Neuronal stem cell (in vitro differentiated cells): ENCODE results near the gene NUDT1.

ENCODE experiments used
- DNase-seq: peaks from one replicate; pipeline ENCODE4 v3.0.0-alpha.2; 2013; ENCODE audit warnings: low spot score
- H2AFZ ChIP-seq: one replicate; pipeline ENCODE4 v1.6.1; 2013; ENCODE audit warnings: mild to moderate bottlenecking, low read length, inconsistent platforms
- H2AK5ac ChIP-seq: 2 replicates; pipeline ENCODE4 v1.6.1; 2013; ENCODE audit warnings: low read depth, mild to moderate bottlenecking, inconsistent platforms, low read length, moderate library complexity, mixed read lengths
- H2BK120ac ChIP-seq: 2 replicates; pipeline ENCODE4 v1.6.1; 2013; ENCODE audit warnings: low read depth, mild to moderate bottlenecking, inconsistent platforms, low read length, moderate library complexity, mixed read lengths
- H2BK12ac ChIP-seq: one replicate; pipeline ENCODE4 v1.6.1; 2013; ENCODE audit warnings: low read length, inconsistent platforms
- H2BK15ac ChIP-seq: 2 replicates; pipeline ENCODE4 v1.6.1; 2013; ENCODE audit warnings: mild to moderate bottlenecking, low read length, inconsistent platforms, mixed read lengths
- H2BK5ac ChIP-seq: one replicate; pipeline ENCODE4 v1.6.1; 2013; ENCODE audit warnings: inconsistent platforms, mild to moderate bottlenecking, low read length, moderate library complexity
- H3K14ac ChIP-seq: one replicate; pipeline ENCODE4 v1.6.1; 2013; ENCODE audit warnings: low read length, inconsistent platforms
- H3K18ac ChIP-seq: 2 replicates; pipeline ENCODE4 v1.6.1; 2013; ENCODE audit warnings: low read length, inconsistent platforms
- H3K23ac ChIP-seq: 2 replicates; pipeline ENCODE4 v1.6.1; 2013; ENCODE audit warnings: low read depth, mild to moderate bottlenecking, mixed read lengths, low read length, inconsistent platforms; ENCODE audit not compliant: poor library complexity
- H3K27ac ChIP-seq: replicated peaks from 3 replicates; pipeline ENCODE4 v1.5.1; 2013; ENCODE audit warnings: low read length, inconsistent platforms
- H3K27me3 ChIP-seq, 3 experiments: 2 replicates each; pipeline ENCODE4 v1.6.1; 2013; ENCODE audit warnings: low read length in 3 of 3, mild to moderate bottlenecking in 2 of 3, inconsistent platforms in 1 of 3, low read depth in 1 of 3, mixed read lengths in 1 of 3, moderate library complexity in 1 of 3; ENCODE audit not compliant: control insufficient read depth in 3 of 3, insufficient read depth in 3 of 3
- H3K36me3 ChIP-seq, 2 donors: replicated peaks in 1 of 2; 2 replicates each; pipeline ENCODE4 v1.6.1; 2013; ENCODE audit warnings: low read length in 2 of 2; ENCODE audit not compliant: control insufficient read depth in 2 of 2, insufficient read depth in 2 of 2
- H3K4ac ChIP-seq: 2 replicates; pipeline ENCODE4 v1.6.1; 2013; ENCODE audit warnings: inconsistent platforms, mild to moderate bottlenecking, low read length, moderate library complexity
- H3K4me1 ChIP-seq, 2 donors: 1 replicate in 1 of 2; 2 replicates in 1 of 2; pipeline ENCODE4 v1.6.1; 2013; ENCODE audit warnings: low read length in 2 of 2, low read depth in 1 of 2; ENCODE audit not compliant: control insufficient read depth in 2 of 2, insufficient read depth in 1 of 2
- H3K4me2 ChIP-seq: one replicate; pipeline ENCODE4 v1.6.1; 2013; ENCODE audit warnings: mild to moderate bottlenecking, low read length, inconsistent platforms; ENCODE audit not compliant: insufficient read depth, poor library complexity, severe bottlenecking
- H3K4me3 ChIP-seq, 2 donors: 2 replicates each; pipeline ENCODE4 v1.5.1; 2013; ENCODE audit warnings: low read length in 2 of 2, mild to moderate bottlenecking in 2 of 2, inconsistent platforms in 1 of 2, moderate library complexity in 1 of 2
- H3K79me1 ChIP-seq: one replicate; pipeline ENCODE4 v1.6.1; 2013; ENCODE audit warnings: low read depth, mild to moderate bottlenecking, inconsistent platforms, low read length, moderate library complexity
- H3K9ac ChIP-seq: one replicate; pipeline ENCODE4 v1.6.1; 2013; ENCODE audit warnings: mild to moderate bottlenecking, low read depth, low read length, inconsistent platforms; ENCODE audit not compliant: poor library complexity
- H3K9me3 ChIP-seq, 2 donors: replicated peaks in 1 of 2; 2 replicates each; pipeline versions ENCODE3 to v1.6.1; 2013; ENCODE audit warnings: low read length in 2 of 2, mild to moderate bottlenecking in 2 of 2, inconsistent platforms in 1 of 2, low read depth in 1 of 2, mixed read lengths in 1 of 2, moderate library complexity in 1 of 2; ENCODE audit not compliant: control insufficient read depth in 2 of 2, insufficient read depth in 1 of 2
- H4K8ac ChIP-seq: one replicate; pipeline ENCODE4 v1.6.1; 2013; ENCODE audit warnings: low read depth, mild to moderate bottlenecking, inconsistent platforms, low read length, moderate library complexity
- H4K91ac ChIP-seq: one replicate; pipeline ENCODE4 v1.6.1; 2013; ENCODE audit warnings: low read length, low read depth, mild to moderate bottlenecking, inconsistent platforms; ENCODE audit not compliant: poor library complexity
- WGBS, 2 donors: extraction: QIAGEN DNeasy Blood & Tissue Kit; methylation state at CpG; one replicate each; pipeline ENCODE4 v1.1.7; 2013; ENCODE audit warnings: missing lambda C conversion rate in 2 of 2, mixed read lengths in 1 of 2; ENCODE audit not compliant: insufficient read length in 2 of 2, insufficient replicate concordance in 1 of 2; ENCODE audit errors: extremely low coverage in 2 of 2; 5-methylcytosine and 5-hydroxymethylcytosine counted together

NUDT1 gene

GRCh38 chr7:2227699-2228098 is 14.3 kb upstream of the NUDT1 start:
- H2AK5ac ChIP-seq: no peak overlapping the region
- H3K4me3 ChIP-seq: no peak overlapping the region
- no peak for DNase-seq
- no peak overlapping the region for H2AFZ ChIP-seq
- H2BK12ac ChIP-seq: no peak overlapping the region
- no peak overlapping the region for H2BK15ac ChIP-seq
- no peak overlapping the region for H4K8ac ChIP-seq
- no peak overlapping the region for H3K14ac ChIP-seq
- H3K4me2 ChIP-seq: no peak overlapping the region
- WGBS, 2 donors: no CpG with 5 or more reads among the region's 15 CpGs
- H3K4me1 ChIP-seq: peaks cover 4 to 5% of the 10 kb centered on the region in 2 donors
- H3K9me3 ChIP-seq: no peaks in the 10 kb centered on the region
- H3K36me3 ChIP-seq: peaks cover 52 to 82% of the 10 kb centered on the region in 2 donors
- H3K4ac ChIP-seq: no peak overlapping the region
- no peak overlapping the region for H4K91ac ChIP-seq
- peaks cover 25% of the 10 kb centered on the region for H3K79me1 ChIP-seq
- no peak overlapping the region for H3K23ac ChIP-seq
- no peak overlapping the region for H3K9ac ChIP-seq
- no peak overlapping the region for H2BK120ac ChIP-seq
- no peak overlapping the region for H3K18ac ChIP-seq
- H3K27ac ChIP-seq: no peak overlapping the region
- H2BK5ac ChIP-seq: peak overlapping the region; percentile 5
- H3K27me3 ChIP-seq: no peaks in the 10 kb centered on the region

DNA sequence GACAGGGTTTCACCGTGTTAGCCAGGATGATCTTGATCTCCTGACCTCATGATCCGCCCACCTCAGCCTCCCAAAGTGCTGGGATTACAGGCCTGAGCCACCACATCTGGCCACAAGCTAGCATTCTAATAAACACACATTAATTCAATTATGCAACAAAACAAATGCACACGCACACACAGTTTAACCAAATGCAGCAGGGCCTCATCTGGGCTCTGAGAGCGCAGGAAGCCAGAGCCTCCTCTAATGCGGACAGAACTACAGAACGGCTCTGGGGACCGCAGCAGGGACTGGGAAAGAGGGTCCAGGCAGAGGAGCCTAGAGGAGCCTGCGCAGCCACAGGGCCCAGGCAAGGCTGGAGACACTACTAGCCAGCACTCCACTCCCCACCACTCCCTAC is 13.1 kb upstream of the NUDT1 start:
- Histone ChIP-seq H3K4me1 (peaks cover 4 to 9% of the 10 kb centered on the region in 2 donors), H4K8ac (no peak overlapping the region), H2BK5ac (no peak overlapping the region), H2BK120ac (no peak overlapping the region), H2AK5ac (no peak overlapping the region), H3K9ac (no peak overlapping the region), H3K79me1 (peaks cover 19% of the 10 kb centered on the region), H2AFZ (no peak overlapping the region), H3K36me3 (peaks cover 44 to 73% of the 10 kb centered on the region in 2 donors), H3K4ac (no peak overlapping the region), H3K9me3 (no peaks in the 10 kb centered on the region), H3K23ac (no peak overlapping the region), H3K14ac (no peak overlapping the region), H3K27ac (no peak overlapping the region), H3K4me3 (no peak overlapping the region), H2BK15ac (no peak overlapping the region), H2BK12ac (no peak overlapping the region), H3K27me3 (no peaks in the 10 kb centered on the region), H4K91ac (peak overlapping the region; percentile 22), H3K4me2 (no peak overlapping the region), H3K18ac (no peak overlapping the region)
- WGBS, 2 donors: no CpG with 5 or more reads among the region's 8 CpGs
- DNase-seq: no peak

DNA sequence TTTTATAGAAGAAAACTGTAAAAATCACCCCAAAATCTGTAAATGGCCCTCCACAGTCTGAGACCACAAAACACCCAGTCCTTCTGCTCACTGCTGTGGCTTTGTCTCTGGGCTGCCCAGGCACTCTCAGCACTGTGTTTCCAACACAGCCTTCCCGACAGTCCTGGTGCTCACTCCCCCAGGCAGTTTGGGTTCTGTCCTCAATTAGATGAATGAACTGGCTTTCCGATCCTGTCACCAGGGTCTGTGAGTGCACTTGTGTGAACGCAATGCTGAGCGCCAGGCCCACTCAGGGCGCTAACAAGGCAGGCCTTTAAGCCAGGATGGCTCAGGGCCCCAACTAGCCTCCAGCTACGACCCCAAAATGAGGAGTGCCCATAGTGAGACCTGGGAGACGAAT is 12.6 kb upstream of the NUDT1 start:
- H3K4me3 ChIP-seq: no peak overlapping the region
- no peak overlapping the region for H3K18ac ChIP-seq
- H3K4me2 ChIP-seq: no peak overlapping the region
- DNase-seq: no peak
- H3K36me3 ChIP-seq: peaks cover 43 to 73% of the 10 kb centered on the region in 2 donors
- H2AFZ ChIP-seq: no peak overlapping the region
- H3K27ac ChIP-seq: no peak overlapping the region
- H2BK5ac ChIP-seq: no peak overlapping the region
- H4K8ac ChIP-seq: no peak overlapping the region
- H3K9ac ChIP-seq: no peak overlapping the region
- no peak overlapping the region for H2BK15ac ChIP-seq
- no peak overlapping the region for H4K91ac ChIP-seq
- H3K4me1 ChIP-seq: peaks cover 4 to 9% of the 10 kb centered on the region in 2 donors
- H2BK120ac ChIP-seq: no peak overlapping the region
- H3K9me3 ChIP-seq: no peaks in the 10 kb centered on the region
- H3K4ac ChIP-seq: no peak overlapping the region
- H2AK5ac ChIP-seq: no peak overlapping the region
- H3K14ac ChIP-seq: no peak overlapping the region
- no peak overlapping the region for H3K23ac ChIP-seq
- WGBS, 2 donors: no CpG with 5 or more reads among the region's 7 CpGs
- H2BK12ac ChIP-seq: no peak overlapping the region
- H3K27me3 ChIP-seq: no peaks in the 10 kb centered on the region
- H3K79me1 ChIP-seq: peaks cover 19% of the 10 kb centered on the region

- Histone ChIP-seq H3K36me3 (peaks cover 44 to 73% of the 10 kb centered on the region in 2 donors), H3K4me2 (no peak overlapping the region)
These were observed 11.8 kb upstream of the NUDT1 start for GRCh38 chr7:2230226-2230625.

More at GRCh38 chr7:2230226-2230625, 11.8 kb upstream of the NUDT1 start:
- Histone ChIP-seq H3K4me1 (peaks cover 4 to 9% of the 10 kb centered on the region in 2 donors), H3K14ac (no peak overlapping the region), H3K9me3 (no peaks in the 10 kb centered on the region), H2BK5ac (no peak overlapping the region), H3K79me1 (peaks cover 16% of the 10 kb centered on the region), H3K27me3 (no peaks in the 10 kb centered on the region), H3K23ac (no peak overlapping the region), H4K8ac (no peak overlapping the region), H3K18ac (no peak overlapping the region), H2BK12ac (no peak overlapping the region), H2BK120ac (no peak overlapping the region), H2AK5ac (no peak overlapping the region), H4K91ac (no peak overlapping the region), H2BK15ac (no peak overlapping the region), H3K4me3 (no peak overlapping the region), H3K27ac (no peak overlapping the region), H2AFZ (no peak overlapping the region), H3K9ac (no peak overlapping the region), H3K4ac (no peak overlapping the region)
- no peak for DNase-seq
- no CpG with 5 or more reads among the region's 8 CpGs for WGBS, 2 donors
